Body of pancreas (tissue), 4 donors: Measurements from ENCODE around the gene NRN1L.

Experiments used
- CTCF ChIP-seq, 7 experiments: fragments of 450-650 bp in 4 of 7; fragments of 200-600 bp in 3 of 7; sonication (generic) in 3 of 7; IDR thresholded peaks; one replicate each; pipeline ENCODE4 v1.5.1; 2016 to 2019; ENCODE audit warnings: antibody characterized with exemption in 7 of 7
- POLR2A ChIP-seq, 3 donors: fragments of 450-650 bp; IDR thresholded peaks; one replicate each; pipeline ENCODE4 v1.6.1; 2016; ENCODE audit warnings: antibody characterized with exemption in 3 of 3, mild to moderate bottlenecking in 2 of 3

GRCh38 chr16:67932462-67932840 lies 47.8 kb downstream of the NRN1L start:
- no peak for TF ChIP-seq CTCF (IDR thresholded peaks at IDR 0.05)
- no peak for TF ChIP-seq POLR2A (IDR thresholded peaks at IDR 0.05)
